ENCODE measurements around the gene RAD51B.
"Not testable (repeated sequence)": the region's sequence is repeated elsewhere in the genome, so short reads cannot be mapped to it uniquely, and the experiment has no call there.

RAD51B gene

GRCh38 chr14:68660495-68660894, 840.9 kb downstream of the RAD51B start:
- DNase-seq (ENCODE audit: low read depth), result no peak

- no peak for DNase-seq (ENCODE audit: low read depth)
These were observed 841.9 kb downstream of the RAD51B start for GRCh38 chr14:68661226-68662225.

GRCh38 chr14:68662392-68662791, 842.8 kb downstream of the RAD51B start:
- no peak for DNase-seq (ENCODE audit: low read depth)

GRCh38 chr14:68662826-68663225, 843.2 kb downstream of the RAD51B start:
- not testable (repeated sequence) for DNase-seq (ENCODE audit: low read depth)

- peak; percentile 19 for DNase-seq (ENCODE audit: low read depth)
These were observed 844.0 kb downstream of the RAD51B start for GRCh38 chr14:68663385-68664076.

GRCh38 chr14:68664225-68664681, 844.7 kb downstream of the RAD51B start:
- DNase-seq (ENCODE audit: low read depth), result no peak

GRCh38 chr14:68665131-68665530, 845.6 kb downstream of the RAD51B start:
- no peak for DNase-seq (ENCODE audit: low read depth)

GRCh38 chr14:68665792-68666204, 846.2 kb downstream of the RAD51B start:
- no peak for DNase-seq (ENCODE audit: low read depth)

- DNase-seq (ENCODE audit: low read depth), result no peak
These were observed 846.7 kb downstream of the RAD51B start for GRCh38 chr14:68666236-68666635.

- DNase-seq (ENCODE audit: low read depth), result no peak
These were observed 847.3 kb downstream of the RAD51B start for GRCh38 chr14:68666899-68667298.

- DNase-seq (ENCODE audit: low read depth), result no peak
These were observed 847.8 kb downstream of the RAD51B start for GRCh38 chr14:68667313-68667791.

GRCh38 chr14:68668028-68668427, 848.4 kb downstream of the RAD51B start:
- no peak for DNase-seq (ENCODE audit: low read depth)

- no peak for DNase-seq (ENCODE audit: low read depth)
These were observed 849.0 kb downstream of the RAD51B start for GRCh38 chr14:68668531-68668930.

- no peak for DNase-seq (ENCODE audit: low read depth)
These were observed 849.5 kb downstream of the RAD51B start for GRCh38 chr14:68669111-68669511.

GRCh38 chr14:68669603-68670358, 850.2 kb downstream of the RAD51B start:
- DNase-seq (ENCODE audit: low read depth), result no peak

GRCh38 chr14:68670359-68670715, 850.8 kb downstream of the RAD51B start:
- DNase-seq (ENCODE audit: low read depth), result no peak

GRCh38 chr14:68671909-68672308, 852.3 kb downstream of the RAD51B start:
- DNase-seq (ENCODE audit: low read depth), result no peak

- DNase-seq (ENCODE audit: low read depth), result no peak
These were observed 853.2 kb downstream of the RAD51B start for GRCh38 chr14:68672609-68673285.

GRCh38 chr14:68673464-68673863, 853.9 kb downstream of the RAD51B start:
- no peak for DNase-seq (ENCODE audit: low read depth)

GRCh38 chr14:68674538-68675232, 855.1 kb downstream of the RAD51B start:
- DNase-seq (ENCODE audit: low read depth), result no peak

GRCh38 chr14:68675233-68675577, 855.6 kb downstream of the RAD51B start:
- no peak for DNase-seq (ENCODE audit: low read depth)

Data from stimulated activated CD4-positive, alpha-beta T cell treated with anti-CD3 and anti-CD28 coated beads, Interleukin-2, amount 100 ng/mL, for 4 hours (primary cell).